DND-41 (cell line): Measurements from ENCODE around the gene TMEM14C.
"Not testable (repeated sequence)": the region's sequence is repeated elsewhere in the genome, so short reads cannot be mapped to it uniquely, and the experiment has no call there.

Source experiments
- EZH2 ChIP-seq: IDR thresholded peaks from 3 replicates; pipeline ENCODE4 v1.6.1; 2012; ENCODE audit warnings: borderline replicate concordance, low read depth, mild to moderate bottlenecking, moderate library complexity, low read length, inconsistent platforms; ENCODE audit not compliant: severe bottlenecking
- TF ChIP-seq, protein P1 (sequence below): IDR thresholded peaks from 2 replicates; pipeline ENCODE4 v1.5.1; 2012; ENCODE audit warnings: borderline replicate concordance, low read length, moderate library complexity, mild to moderate bottlenecking; ENCODE audit not compliant: poor library complexity, severe bottlenecking; ENCODE audit errors: extremely low read depth

DNA sequence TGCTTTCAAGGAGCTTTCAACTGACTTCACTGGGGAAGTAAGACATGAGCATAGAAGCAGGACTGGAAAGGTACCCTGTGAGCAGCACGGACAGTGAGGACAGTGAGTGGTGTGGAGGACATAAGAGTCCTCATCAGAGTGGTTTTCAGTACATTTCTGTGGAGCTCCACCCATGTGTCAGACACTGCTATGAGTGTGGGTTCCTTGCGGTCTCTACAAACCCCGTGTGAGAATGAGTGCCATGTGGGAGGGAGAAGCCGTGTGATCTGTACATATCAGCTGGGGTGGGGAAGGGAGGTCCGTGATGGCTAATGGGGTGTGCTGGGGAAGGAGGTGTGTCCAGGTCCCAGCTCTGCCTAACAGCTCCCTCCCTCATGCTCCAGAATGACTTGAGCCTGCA, 28.9 kb downstream of the TMEM14C start:
- TF ChIP-seq, protein P1, sequence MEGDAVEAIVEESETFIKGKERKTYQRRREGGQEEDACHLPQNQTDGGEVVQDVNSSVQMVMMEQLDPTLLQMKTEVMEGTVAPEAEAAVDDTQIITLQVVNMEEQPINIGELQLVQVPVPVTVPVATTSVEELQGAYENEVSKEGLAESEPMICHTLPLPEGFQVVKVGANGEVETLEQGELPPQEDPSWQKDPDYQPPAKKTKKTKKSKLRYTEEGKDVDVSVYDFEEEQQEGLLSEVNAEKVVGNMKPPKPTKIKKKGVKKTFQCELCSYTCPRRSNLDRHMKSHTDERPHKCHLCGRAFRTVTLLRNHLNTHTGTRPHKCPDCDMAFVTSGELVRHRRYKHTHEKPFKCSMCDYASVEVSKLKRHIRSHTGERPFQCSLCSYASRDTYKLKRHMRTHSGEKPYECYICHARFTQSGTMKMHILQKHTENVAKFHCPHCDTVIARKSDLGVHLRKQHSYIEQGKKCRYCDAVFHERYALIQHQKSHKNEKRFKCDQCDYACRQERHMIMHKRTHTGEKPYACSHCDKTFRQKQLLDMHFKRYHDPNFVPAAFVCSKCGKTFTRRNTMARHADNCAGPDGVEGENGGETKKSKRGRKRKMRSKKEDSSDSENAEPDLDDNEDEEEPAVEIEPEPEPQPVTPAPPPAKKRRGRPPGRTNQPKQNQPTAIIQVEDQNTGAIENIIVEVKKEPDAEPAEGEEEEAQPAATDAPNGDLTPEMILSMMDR, result not testable (repeated sequence)
- TF ChIP-seq EZH2, result not testable (repeated sequence)
